Stimulated activated CD8-positive, alpha-beta memory T cell treated with anti-CD3 and anti-CD28 coated beads, Interleukin-2, amount 100 ng/mL, for 48 hours (primary cell): ENCODE measurements around the gene CIC.

Experiments used
- DNase-seq, 2 donors: peaks; one replicate each; pipeline ENCODE4 v3.0.0-alpha.2; 2020; ENCODE audit warnings: low read depth in 2 of 2

Gene CIC

GRCh38 chr19:42288881-42289555, 20.0 kb downstream of the CIC start:
- DNase-seq, result no peak

GRCh38 chr19:42289556-42290041, 20.5 kb downstream of the CIC start:
- DNase-seq, result no peak

- no peak for DNase-seq
Observed at GRCh38 chr19:42290136-42290522, 21.1 kb downstream of the CIC start.

- peak; percentile 49 to 51 for DNase-seq
Observed at GRCh38 chr19:42290523-42291434, 21.7 kb downstream of the CIC start.

- DNase-seq, result no peak
Observed at GRCh38 chr19:42291435-42291810, 22.4 kb downstream of the CIC start.

- DNase-seq, result no peak
Observed at GRCh38 chr19:42292042-42292960, 23.2 kb downstream of the CIC start.

- DNase-seq, result no peak
Observed at GRCh38 chr19:42292963-42293362, 23.9 kb downstream of the CIC start.

GRCh38 chr19:42293540-42293939, 24.5 kb downstream of the CIC start:
- DNase-seq, result no peak

GRCh38 chr19:42293948-42294347, 24.9 kb downstream of the CIC start:
- DNase-seq, result no peak

GRCh38 chr19:42294471-42295137, 25.6 kb downstream of the CIC start:
- DNase-seq, result no peak

GRCh38 chr19:42295342-42295741, 26.3 kb downstream of the CIC start:
- DNase-seq, result no peak

GRCh38 chr19:42295831-42296525, 26.9 kb downstream of the CIC start:
- peak; percentile 83 to 89 for DNase-seq

GRCh38 chr19:42297039-42297438, 28.0 kb downstream of the CIC start:
- DNase-seq, result no peak

GRCh38 chr19:42301646-42302203, 32.7 kb downstream of the CIC start, which contains the start of gene PRR19:
TSS of gene PRR19 (plus strand) at chr19:42302132. CDS start at chr19:42309585, 7,453 bp downstream.
- no peak for DNase-seq

- no peak for DNase-seq
Observed at GRCh38 chr19:42303101-42303464, 34.0 kb downstream of the CIC start.

GRCh38 chr19:42303876-42304275, 34.8 kb downstream of the CIC start:
- no peak for DNase-seq

- DNase-seq, result no peak
Observed at GRCh38 chr19:42306646-42307045, 37.6 kb downstream of the CIC start.

- DNase-seq, result no peak
Observed at GRCh38 chr19:42309686-42310085, 40.6 kb downstream of the CIC start.

- DNase-seq, result no peak
Observed at GRCh38 chr19:42311657-42312056, 42.6 kb downstream of the CIC start.

GRCh38 chr19:42312370-42312769, 43.3 kb downstream of the CIC start:
- DNase-seq, result no peak
